ENCODE results near the gene PTPN22. TPM values are rescaled to one million over a fixed set of nuclear protein-coding genes. Genes with fewer than 3 reads are reported as not detected.

Gene PTPN22
- total RNA-seq (10 to 100 TPM; 22.2 to 76.7 (median 27.5) TPM), polyA plus RNA-seq (10 to 100 TPM; 29.7 to 37.9 TPM), total RNA-seq (58.3 reads per million, percentile 74 among the genes with 10 or more reads in this experiment)

- Histone ChIP-seq H3K9me3 (ENCODE audit: control insufficient read depth in 2 of 3, low read length in 3 of 3) (no peaks in the 10 kb centered on the region), H3K4me3 (ENCODE audit: low read length) (peak within 1 kb of the TSS; percentile 81), H3K27me3 (ENCODE audit: control insufficient read depth in 2 of 2, insufficient read depth in 2 of 2, low read length in 2 of 2) (no peaks in the 10 kb centered on the region), H3K4me1 (ENCODE audit: control insufficient read depth in 2 of 2, insufficient read depth in 2 of 2, low read length in 2 of 2) (peaks cover 30 to 65% of the 10 kb centered on the region in 2 donors), H3K36me3 (ENCODE audit: control insufficient read depth in 2 of 3, insufficient read depth in 3 of 3, low read length in 3 of 3) (no peaks in the 10 kb centered on the region), H3K27ac (ENCODE audit: low read depth, low read length) (peak within 1 kb of the TSS; percentile 87)
- ChIA-PET POLR2A (interaction anchor here (0.7 to 1.0 kb wide), 4 partner anchors 15 to 58 kb away, joined by 3 to 5 read pairs (median 3); partner anchors contain the start of gene HIPK1), CTCF (no interaction called here)
- H3K27me3 Mint-ChIP-seq, result no peaks in the 10 kb centered on the region
- H3K9me3 Mint-ChIP-seq, result peaks cover 0 to 3% (median 0%) of the 10 kb centered on the region in 11 donors
- DNase-seq (peak; percentile 41 to 91 (median 87)), ATAC-seq (peak; percentile 98)
- peaks cover 0 to 17% (median 6%) of the 10 kb centered on the region in 5 donors for H3K36me3 Mint-ChIP-seq
- peaks cover 37 to 77% (median 72%) of the 10 kb centered on the region in 7 donors for H3K4me1 Mint-ChIP-seq
- H3K27ac Mint-ChIP-seq, result peak within 1 kb of the TSS; percentile 94 to 99 (median 98)
- intact Hi-C loops (cut with micrococcal nuclease), result loop anchor here (1.0 to 5.0 kb wide), 14 partner anchors 15 to 1253 kb away; partner anchors contain the start of genes BCL2L15 (in 2 of the 2), CAPZA1 (in 2 of the 2), ST7L (in 2 of the 2) and AP4B1 (in 1 of the 2)
- peak within 1 kb of the TSS; percentile 82 to 95 (median 92) for H3K4me3 Mint-ChIP-seq
Measured at GRCh38 chr1:113871597-113872113, at the start of gene PTPN22. Gene PTPN22 (minus strand): TSS chr1:113871712.

- DNase-seq, result no peak
Measured at GRCh38 chr1:113918243-113918642, 46.7 kb upstream of the PTPN22 start.

GRCh38 chr1:113917400-113918082 lies 46.0 kb upstream of the PTPN22 start:
- intact Hi-C loops (cut with micrococcal nuclease), result no loop called here
- Mint-ChIP-seq H3K27me3 (peaks cover 0 to 7% (median 0%) of the 10 kb centered on the region in 5 donors), H3K9me3 (peaks cover 0 to 3% (median 0%) of the 10 kb centered on the region in 11 donors), H3K4me1 (peaks cover 0 to 5% (median 0%) of the 10 kb centered on the region in 7 donors), H3K27ac (no peak overlapping the region), H3K4me3 (no peak overlapping the region), H3K36me3 (peaks cover 0 to 8% (median 4%) of the 10 kb centered on the region in 5 donors)
- ATAC-seq (no peak), DNase-seq (no peak)
- Histone ChIP-seq H3K27me3 (ENCODE audit: control insufficient read depth in 2 of 2, insufficient read depth in 2 of 2, low read length in 2 of 2) (no peaks in the 10 kb centered on the region), H3K27ac (ENCODE audit: low read depth, low read length) (no peak overlapping the region), H3K4me1 (ENCODE audit: control insufficient read depth in 2 of 2, insufficient read depth in 2 of 2, low read length in 2 of 2) (no peaks in the 10 kb centered on the region), H3K9me3 (ENCODE audit: control insufficient read depth in 2 of 3, low read length in 3 of 3) (no peaks in the 10 kb centered on the region), H3K4me3 (ENCODE audit: low read length) (no peak overlapping the region), H3K36me3 (ENCODE audit: control insufficient read depth in 2 of 3, insufficient read depth in 3 of 3, low read length in 3 of 3) (peaks cover 0 to 8% (median 0%) of the 10 kb centered on the region in 3 experiments)
- CTCF ChIA-PET, result interaction anchor here (1.0 to 1.3 kb wide), 2 partner anchors 11 to 81 kb away, joined by 3 to 4 read pairs; partner anchors contain the start of gene HIPK1
- POLR2A ChIA-PET, result interaction anchor here (0.6 kb wide), 1 partner anchor 83 kb away, joined by 7 read pairs; no protein-coding TSS in a partner anchor

More at GRCh38 chr1:113918243-113918642, 46.7 kb upstream of the PTPN22 start:
- ChIA-PET CTCF (interaction anchor here (1.0 to 1.3 kb wide), 2 partner anchors 11 to 82 kb away, joined by 3 to 4 read pairs; partner anchors contain the start of gene HIPK1), POLR2A (no interaction called here)
- Mint-ChIP-seq H3K27ac (peak overlapping the region in 1 of 9 donors; percentile 8), H3K4me3 (no peak overlapping the region), H3K27me3 (peaks cover 0 to 11% (median 0%) of the 10 kb centered on the region in 5 donors), H3K4me1 (peaks cover 0 to 5% (median 0%) of the 10 kb centered on the region in 7 donors), H3K9me3 (peaks cover 0 to 3% (median 0%) of the 10 kb centered on the region in 11 donors), H3K36me3 (peaks cover 0 to 8% (median 4%) of the 10 kb centered on the region in 5 donors)
- Histone ChIP-seq H3K27ac (ENCODE audit: low read depth, low read length) (no peak overlapping the region), H3K4me1 (ENCODE audit: control insufficient read depth in 2 of 2, insufficient read depth in 2 of 2, low read length in 2 of 2) (no peaks in the 10 kb centered on the region), H3K36me3 (ENCODE audit: control insufficient read depth in 2 of 3, insufficient read depth in 3 of 3, low read length in 3 of 3) (peaks cover 0 to 2% (median 0%) of the 10 kb centered on the region in 3 experiments), H3K27me3 (ENCODE audit: control insufficient read depth in 2 of 2, insufficient read depth in 2 of 2, low read length in 2 of 2) (no peaks in the 10 kb centered on the region), H3K4me3 (ENCODE audit: low read length) (no peak overlapping the region), H3K9me3 (ENCODE audit: control insufficient read depth in 2 of 3, low read length in 3 of 3) (no peaks in the 10 kb centered on the region)
- intact Hi-C loops (cut with micrococcal nuclease), result no loop called here
- ATAC-seq, result no peak

GRCh38 chr1:113916974-113917373 lies 45.5 kb upstream of the PTPN22 start:
- intact Hi-C loops (cut with micrococcal nuclease), result no loop called here
- Histone ChIP-seq H3K36me3 (ENCODE audit: control insufficient read depth in 2 of 3, insufficient read depth in 3 of 3, low read length in 3 of 3) (peaks cover 0 to 9% (median 0%) of the 10 kb centered on the region in 3 experiments), H3K9me3 (ENCODE audit: control insufficient read depth in 2 of 3, low read length in 3 of 3) (no peaks in the 10 kb centered on the region), H3K27ac (ENCODE audit: low read depth, low read length) (no peak overlapping the region), H3K4me1 (ENCODE audit: control insufficient read depth in 2 of 2, insufficient read depth in 2 of 2, low read length in 2 of 2) (no peaks in the 10 kb centered on the region), H3K4me3 (ENCODE audit: low read length) (no peak overlapping the region), H3K27me3 (ENCODE audit: control insufficient read depth in 2 of 2, insufficient read depth in 2 of 2, low read length in 2 of 2) (no peaks in the 10 kb centered on the region)
- Mint-ChIP-seq H3K27me3 (peaks cover 0 to 6% (median 0%) of the 10 kb centered on the region in 5 donors), H3K4me1 (peaks cover 0 to 5% (median 0%) of the 10 kb centered on the region in 7 donors), H3K4me3 (no peak overlapping the region), H3K9me3 (peaks cover 0 to 3% (median 0%) of the 10 kb centered on the region in 11 donors), H3K36me3 (peaks cover 0 to 8% (median 4%) of the 10 kb centered on the region in 5 donors), H3K27ac (no peak overlapping the region)
- CTCF ChIA-PET, result interaction anchor here (1.5 kb wide), 1 partner anchor 12 kb away, joined by 3 read pairs; the partner anchor contains the start of gene HIPK1
- DNase-seq (no peak), ATAC-seq (no peak)
- POLR2A ChIA-PET, result interaction anchor here (0.6 kb wide), 2 partner anchors 82 to 132 kb away, joined by 3 to 7 read pairs; no protein-coding TSS in a partner anchor

- intact Hi-C loops (cut with micrococcal nuclease), result no loop called here
- Histone ChIP-seq H3K27me3 (ENCODE audit: control insufficient read depth in 2 of 2, insufficient read depth in 2 of 2, low read length in 2 of 2) (no peaks in the 10 kb centered on the region), H3K4me1 (ENCODE audit: control insufficient read depth in 2 of 2, insufficient read depth in 2 of 2, low read length in 2 of 2) (no peaks in the 10 kb centered on the region), H3K27ac (ENCODE audit: low read depth, low read length) (no peak overlapping the region), H3K9me3 (ENCODE audit: control insufficient read depth in 2 of 3, low read length in 3 of 3) (no peaks in the 10 kb centered on the region), H3K4me3 (ENCODE audit: low read length) (no peak overlapping the region), H3K36me3 (ENCODE audit: control insufficient read depth in 2 of 3, insufficient read depth in 3 of 3, low read length in 3 of 3) (peaks cover 4 to 29% (median 8%) of the 10 kb centered on the region in 3 experiments)
- ATAC-seq (no peak), DNase-seq (no peak)
- no peak overlapping the region for H3K27ac Mint-ChIP-seq
- peaks cover 0 to 16% (median 0%) of the 10 kb centered on the region in 7 donors for H3K4me1 Mint-ChIP-seq
- POLR2A ChIA-PET, result interaction anchor here (0.6 to 1.6 kb wide), 3 partner anchors 15 to 50 kb away, joined by 5 to 7 read pairs (median 6); partner anchors contain the start of gene HIPK1
- H3K4me3 Mint-ChIP-seq, result no peak overlapping the region
- CTCF ChIA-PET, result interaction anchor here (0.7 kb wide), 1 partner anchor 954 kb away, joined by 4 read pairs; no protein-coding TSS in a partner anchor
- no peaks in the 10 kb centered on the region for H3K27me3 Mint-ChIP-seq
- H3K9me3 Mint-ChIP-seq, result peaks cover 0 to 3% (median 0%) of the 10 kb centered on the region in 11 donors
- peaks cover 4 to 33% (median 14%) of the 10 kb centered on the region in 5 donors for H3K36me3 Mint-ChIP-seq
Measured at GRCh38 chr1:113913887-113914664, 42.6 kb upstream of the PTPN22 start.

- Histone ChIP-seq H3K27ac (ENCODE audit: low read depth, low read length) (no peak overlapping the region), H3K27me3 (ENCODE audit: control insufficient read depth in 2 of 2, insufficient read depth in 2 of 2, low read length in 2 of 2) (no peaks in the 10 kb centered on the region), H3K36me3 (ENCODE audit: control insufficient read depth in 2 of 3, insufficient read depth in 3 of 3, low read length in 3 of 3) (peaks cover 4 to 31% (median 8%) of the 10 kb centered on the region in 3 experiments), H3K4me3 (ENCODE audit: low read length) (no peak overlapping the region), H3K4me1 (ENCODE audit: control insufficient read depth in 2 of 2, insufficient read depth in 2 of 2, low read length in 2 of 2) (no peaks in the 10 kb centered on the region), H3K9me3 (ENCODE audit: control insufficient read depth in 2 of 3, low read length in 3 of 3) (no peaks in the 10 kb centered on the region)
- Mint-ChIP-seq H3K4me1 (peaks cover 0 to 19% (median 4%) of the 10 kb centered on the region in 7 donors), H3K27me3 (no peaks in the 10 kb centered on the region), H3K36me3 (peaks cover 8 to 40% (median 15%) of the 10 kb centered on the region in 5 donors), H3K27ac (peak overlapping the region in 1 of 9 donors; percentile 9), H3K4me3 (no peak overlapping the region), H3K9me3 (peaks cover 0 to 3% (median 0%) of the 10 kb centered on the region in 11 donors)
- intact Hi-C loops (cut with micrococcal nuclease), result no loop called here
- ChIA-PET POLR2A (interaction anchor here (0.6 to 1.6 kb wide), 2 partner anchors 16 to 555 kb away, joined by 3 to 7 read pairs; partner anchors contain the start of gene HIPK1), CTCF (no interaction called here)
- DNase-seq, result no peak
- ATAC-seq, result no peak
Measured at GRCh38 chr1:113913312-113913668, 41.8 kb upstream of the PTPN22 start.
